Anterior cingulate cortex (tissue), 58 donors: ENCODE data around the gene VCP.

Source experiments
- DNase-seq, 58 donors: peaks; one replicate each; lab custom pipeline; 2025; lab: John Stamatoyannopoulos, UW

Gene VCP

GRCh38 chr9:35070823-35071813 is 1.3 kb downstream of the VCP start:
- DNase-seq, result no peak

- DNase-seq, result no peak
These were observed 3.4 kb downstream of the VCP start for GRCh38 chr9:35069020-35069419.

- DNase-seq, result no peak
These were observed 5.4 kb downstream of the VCP start for GRCh38 chr9:35067056-35067455.

- DNase-seq, result no peak
These were observed 11.7 kb downstream of the VCP start for GRCh38 chr9:35060548-35061207.

- DNase-seq, result no peak
These were observed 13.0 kb downstream of the VCP start for GRCh38 chr9:35059438-35059837.

- DNase-seq, result no peak
These were observed 15.2 kb downstream of the VCP start for GRCh38 chr9:35057271-35057620.

GRCh38 chr9:35056571-35057270 is 15.7 kb downstream of the VCP start:
- DNase-seq, result no peak

GRCh38 chr9:35054871-35055644 is 17.4 kb downstream of the VCP start:
- no peak for DNase-seq

GRCh38 chr9:35054185-35054835 is 18.1 kb downstream of the VCP start:
- no peak for DNase-seq

GRCh38 chr9:35051069-35051967 is 21.1 kb downstream of the VCP start:
- peak in 13 of 58 donors; percentile 2 to 48 (median 6) for DNase-seq

GRCh38 chr9:35048511-35048910 is 23.9 kb downstream of the VCP start:
- DNase-seq, result no peak

GRCh38 chr9:35044071-35044470 is 28.4 kb downstream of the VCP start:
- no peak for DNase-seq

- no peak for DNase-seq
These were observed 29.4 kb downstream of the VCP start for GRCh38 chr9:35042891-35043545.

- DNase-seq, result no peak
These were observed 30.3 kb downstream of the VCP start for GRCh38 chr9:35042081-35042604.

GRCh38 chr9:35035851-35036701 is 36.3 kb downstream of the VCP start:
- no peak for DNase-seq

GRCh38 chr9:35033101-35033500 is 39.3 kb downstream of the VCP start:
- no peak for DNase-seq

GRCh38 chr9:35029852-35030251 is 42.6 kb downstream of the VCP start:
- DNase-seq, result no peak
